Left ventricle myocardium inferior (tissue), 1 donor: ENCODE measurements around the gene KIAA1217. TPM values are rescaled to one million over a fixed set of nuclear protein-coding genes. Genes with fewer than 3 reads are reported as not detected.

Experiments
- DNase-seq: peaks from one replicate; pipeline ENCODE4 v3.0.0-alpha.2; 2020
- H3K27ac ChIP-seq: fragments of 200-600 bp; replicated peaks from 2 replicates; pipeline ENCODE4 v1.8.0; 2021
- H3K27me3 ChIP-seq: fragments of 200-600 bp; 2 replicates; pipeline ENCODE4 v1.8.0; 2021; ENCODE audit warnings: low read depth
- H3K36me3 ChIP-seq: fragments of 200-600 bp; 2 replicates; pipeline ENCODE4 v1.8.0; 2021
- H3K4me1 ChIP-seq: fragments of 200-600 bp; 2 replicates; pipeline ENCODE4 v1.8.0; 2021
- H3K4me3 ChIP-seq: fragments of 200-600 bp; 2 replicates; pipeline ENCODE4 v1.8.0; 2021; ENCODE audit warnings: mild to moderate bottlenecking, moderate library complexity
- H3K9me3 ChIP-seq: fragments of 200-600 bp; replicated peaks from 2 replicates; pipeline ENCODE4 v1.8.0; 2021
- intact Hi-C: fragments of 100-400 bp; cut with micrococcal nuclease; formaldehyde crosslinking; loops from one replicate; pipeline ENCODE4 v1.11.0; 2022
- total RNA-seq: library from RNA; stranded (reverse); fragmentation: NEBNext Ultra II Directional; extraction: Animal tissue kit (Norgen Biotek cat#: 25700); gene quantifications from one replicate; pipeline ENCODE4 v1.2.1, GENCODE V29; 2021
- TF ChIP-seq, protein P1 (sequence below): fragments of 200-600 bp; IDR thresholded peaks from 2 replicates; pipeline ENCODE4 v1.8.0; 2021; ENCODE audit warnings: antibody characterized with exemption, mild to moderate bottlenecking, borderline replicate concordance
- donor health status: DM: no; HTN: yes; CAD: no; lungs with severe emphysema.

Gene KIAA1217
- total RNA-seq, 1 donor from 2014 or later: 30.2 TPM

DNA sequence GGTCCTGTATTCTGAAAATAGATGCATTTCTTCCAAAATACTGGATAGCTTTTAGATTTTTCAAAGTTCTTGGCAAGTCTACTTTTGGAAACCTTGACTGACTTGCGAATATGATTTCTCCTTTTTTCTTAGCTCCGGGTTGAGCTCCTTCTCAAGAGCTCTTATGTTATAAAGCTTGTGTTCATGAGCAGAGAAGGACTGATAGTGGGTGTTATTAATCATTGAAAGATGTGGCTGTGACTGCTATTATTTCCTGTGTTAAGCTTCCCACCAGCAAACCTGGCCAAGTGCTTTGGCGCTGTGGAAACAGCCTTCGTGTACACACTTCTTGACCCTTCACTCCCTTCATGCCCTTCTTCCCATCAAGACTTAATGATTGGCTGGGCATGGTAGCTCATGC lies 98.2 kb downstream of the KIAA1217 start:
- H3K27ac ChIP-seq: peak overlapping the region; percentile 83
- H3K36me3 ChIP-seq: no peaks in the 10 kb centered on the region
- no peaks in the 10 kb centered on the region for H3K27me3 ChIP-seq
- peaks cover 70% of the 10 kb centered on the region for H3K4me1 ChIP-seq
- no peaks in the 10 kb centered on the region for H3K9me3 ChIP-seq
- TF ChIP-seq, protein P1, sequence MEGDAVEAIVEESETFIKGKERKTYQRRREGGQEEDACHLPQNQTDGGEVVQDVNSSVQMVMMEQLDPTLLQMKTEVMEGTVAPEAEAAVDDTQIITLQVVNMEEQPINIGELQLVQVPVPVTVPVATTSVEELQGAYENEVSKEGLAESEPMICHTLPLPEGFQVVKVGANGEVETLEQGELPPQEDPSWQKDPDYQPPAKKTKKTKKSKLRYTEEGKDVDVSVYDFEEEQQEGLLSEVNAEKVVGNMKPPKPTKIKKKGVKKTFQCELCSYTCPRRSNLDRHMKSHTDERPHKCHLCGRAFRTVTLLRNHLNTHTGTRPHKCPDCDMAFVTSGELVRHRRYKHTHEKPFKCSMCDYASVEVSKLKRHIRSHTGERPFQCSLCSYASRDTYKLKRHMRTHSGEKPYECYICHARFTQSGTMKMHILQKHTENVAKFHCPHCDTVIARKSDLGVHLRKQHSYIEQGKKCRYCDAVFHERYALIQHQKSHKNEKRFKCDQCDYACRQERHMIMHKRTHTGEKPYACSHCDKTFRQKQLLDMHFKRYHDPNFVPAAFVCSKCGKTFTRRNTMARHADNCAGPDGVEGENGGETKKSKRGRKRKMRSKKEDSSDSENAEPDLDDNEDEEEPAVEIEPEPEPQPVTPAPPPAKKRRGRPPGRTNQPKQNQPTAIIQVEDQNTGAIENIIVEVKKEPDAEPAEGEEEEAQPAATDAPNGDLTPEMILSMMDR: no peak
- DNase-seq: no peak
- intact Hi-C loops: no loop called here
- H3K4me3 ChIP-seq: peak overlapping the region; percentile 14

DNA sequence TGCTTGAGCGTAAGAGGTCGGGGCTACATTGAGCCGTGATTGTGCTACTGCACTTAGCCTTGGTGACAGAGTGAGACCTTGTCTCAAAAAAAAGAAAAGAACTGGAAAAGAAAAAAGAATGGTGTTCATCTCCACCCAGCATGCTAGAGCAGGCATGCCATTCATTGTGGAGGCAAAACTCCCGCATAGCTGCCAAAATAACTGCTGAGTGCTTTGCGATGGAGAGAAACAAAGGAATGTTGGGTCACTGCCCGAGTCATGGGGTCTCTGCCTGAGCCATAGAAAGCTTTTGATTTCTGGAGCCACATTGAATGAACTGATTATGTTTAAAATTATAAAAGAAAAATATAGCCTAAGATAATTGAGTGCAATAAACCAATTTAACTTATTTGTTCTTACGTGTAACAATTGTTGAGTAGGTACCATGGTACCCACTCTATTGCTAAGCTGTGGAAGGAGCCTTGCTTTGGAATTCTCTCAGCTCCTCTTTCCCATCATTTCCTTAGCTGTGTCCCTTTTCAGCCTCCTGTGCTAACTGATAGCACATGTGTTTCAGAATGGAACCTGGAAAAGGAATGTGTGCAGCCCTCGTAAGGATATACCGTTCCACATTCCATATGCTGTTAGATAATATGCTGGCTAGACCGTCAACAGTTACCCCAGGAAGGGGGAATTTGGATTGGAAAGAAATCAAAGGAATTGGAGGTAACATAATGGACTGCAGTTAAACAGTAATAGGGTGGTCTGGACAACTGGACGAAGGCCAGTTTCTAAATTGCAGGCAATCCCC lies 99.0 kb downstream of the KIAA1217 start:
- DNase-seq: peak; percentile 35
- Histone ChIP-seq H3K9me3 (no peaks in the 10 kb centered on the region), H3K27ac (peak overlapping the region; percentile 83), H3K4me3 (no peak overlapping the region), H3K4me1 (peaks cover 67% of the 10 kb centered on the region), H3K27me3 (no peaks in the 10 kb centered on the region), H3K36me3 (no peaks in the 10 kb centered on the region)
- intact Hi-C loops: no loop called here
- TF ChIP-seq, protein P1: no peak

DNA sequence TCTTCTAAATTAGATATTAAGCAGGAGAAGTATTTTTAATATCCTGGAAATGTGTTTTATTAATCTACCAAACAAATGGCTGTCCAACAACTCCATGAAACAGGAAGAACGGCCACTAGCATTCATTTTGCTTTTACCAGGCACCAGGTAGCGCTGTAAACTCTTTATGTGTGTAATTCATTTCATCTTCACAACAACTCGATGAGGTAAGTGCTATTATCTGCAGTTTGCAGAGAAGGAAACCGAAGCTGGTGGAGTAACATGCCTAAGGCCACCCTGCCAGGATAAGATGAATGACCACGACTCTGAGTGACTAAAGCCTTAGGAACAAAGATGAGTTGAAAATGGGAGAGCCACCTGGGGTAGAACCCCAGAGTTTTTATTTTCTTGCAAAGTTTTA lies 101.2 kb downstream of the KIAA1217 start:
- H3K9me3 ChIP-seq: no peaks in the 10 kb centered on the region
- DNase-seq: no peak
- TF ChIP-seq, protein P1: no peak
- H3K4me3 ChIP-seq: no peak overlapping the region
- peaks cover 58% of the 10 kb centered on the region for H3K4me1 ChIP-seq
- H3K27ac ChIP-seq: peak overlapping the region; percentile 83
- H3K27me3 ChIP-seq: no peaks in the 10 kb centered on the region
- intact Hi-C loops: no loop called here
- H3K36me3 ChIP-seq: no peaks in the 10 kb centered on the region

DNA sequence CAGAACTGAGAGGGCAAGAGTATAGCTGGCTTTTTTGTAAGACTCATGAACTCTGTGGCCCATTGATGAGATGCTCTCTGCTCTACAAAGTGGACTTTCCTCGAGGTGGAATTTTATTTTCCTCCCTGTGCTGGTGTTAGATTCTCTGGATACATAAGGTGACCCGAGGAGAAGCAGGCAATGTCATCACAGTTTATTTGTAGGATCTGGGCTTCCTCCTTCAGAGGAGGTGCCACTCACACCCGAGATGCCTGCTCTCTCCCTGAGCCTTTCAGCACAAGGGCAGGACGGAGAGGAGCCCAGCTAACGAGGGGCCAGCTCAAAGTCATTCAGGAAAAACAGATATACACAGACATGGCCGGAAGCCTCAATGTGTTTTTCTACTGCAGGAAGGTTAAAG lies 103.0 kb downstream of the KIAA1217 start:
- Histone ChIP-seq H3K4me3 (no peak overlapping the region), H3K36me3 (no peaks in the 10 kb centered on the region), H3K9me3 (no peaks in the 10 kb centered on the region), H3K27ac (peak overlapping the region; percentile 38), H3K27me3 (no peaks in the 10 kb centered on the region), H3K4me1 (peaks cover 44% of the 10 kb centered on the region)
- TF ChIP-seq, protein P1: no peak
- no peak for DNase-seq
- intact Hi-C loops: no loop called here

DNA sequence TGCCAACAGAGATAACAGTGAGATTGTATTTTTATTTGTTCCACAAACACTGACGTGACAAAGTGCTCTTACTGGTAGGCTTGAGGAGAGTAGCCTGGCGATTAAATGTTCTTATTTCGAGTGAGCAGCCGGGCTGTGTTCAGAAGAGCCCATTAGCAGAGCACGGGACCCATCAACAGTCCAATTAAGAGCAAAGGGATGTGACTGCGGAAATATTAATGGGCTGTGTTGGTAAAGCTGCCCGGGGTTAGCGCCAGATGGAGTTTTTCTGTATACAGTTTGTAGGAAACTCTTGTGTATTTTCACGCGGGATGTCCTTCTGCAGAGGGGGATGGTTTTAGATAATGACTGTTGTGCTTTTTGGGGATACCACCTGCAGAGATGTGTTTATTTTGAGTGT lies 104.3 kb downstream of the KIAA1217 start:
- Histone ChIP-seq H3K27ac (peak overlapping the region; percentile 52), H3K4me3 (no peak overlapping the region), H3K36me3 (no peaks in the 10 kb centered on the region), H3K4me1 (peaks cover 30% of the 10 kb centered on the region), H3K27me3 (no peaks in the 10 kb centered on the region), H3K9me3 (no peaks in the 10 kb centered on the region)
- TF ChIP-seq, protein P1: no peak
- no peak for DNase-seq
- intact Hi-C loops: no loop called here
